ENCODE results near the gene CETN2.
"Not testable (repeated sequence)": the region's sequence is repeated elsewhere in the genome, so short reads cannot be mapped to it uniquely, and the experiment has no call there.

CETN2 gene

DNA sequence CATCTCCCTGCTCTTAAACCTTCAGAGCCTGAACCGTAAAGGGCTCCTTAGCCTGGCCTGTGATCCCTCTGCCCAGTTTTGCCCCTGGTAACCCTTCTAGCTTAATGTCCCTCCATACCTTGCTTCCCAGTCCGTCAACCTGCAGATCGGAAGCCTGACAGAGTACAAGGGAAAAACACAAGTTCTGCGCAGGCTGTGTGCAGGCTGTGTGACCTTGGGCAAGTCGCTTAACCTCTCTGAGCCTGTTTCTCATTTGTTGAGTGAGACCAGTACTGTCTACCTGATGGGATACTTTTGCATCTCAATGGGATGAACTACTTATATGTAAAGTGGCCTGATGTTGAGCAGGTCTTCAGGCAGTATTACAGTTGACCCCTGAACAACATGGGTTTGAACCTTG is 2.0 kb upstream of the CETN2 start:
- DNase-seq (ENCODE audit: low read depth in 2 of 2), result no peak

DNA sequence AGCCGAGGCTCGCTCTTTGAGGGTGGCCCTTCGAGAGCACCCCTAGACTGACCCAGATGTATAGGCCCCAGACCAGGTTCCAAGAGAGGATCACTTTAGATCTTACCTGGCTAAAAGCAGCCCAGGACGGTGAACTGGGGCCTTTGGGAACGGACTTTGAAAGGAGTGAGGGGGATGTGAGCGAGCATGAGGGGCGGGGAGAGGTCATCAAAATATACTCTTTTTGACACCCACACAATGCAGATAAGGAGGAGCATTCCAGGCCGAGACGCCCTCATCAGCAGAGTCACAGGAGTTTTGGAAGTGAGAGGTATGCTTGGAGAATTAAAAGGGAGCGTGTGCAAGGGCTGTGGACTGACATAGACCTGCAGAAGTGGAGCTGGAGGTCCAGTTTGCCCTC is 834 bp upstream of the CETN2 start:
- no peak for DNase-seq (ENCODE audit: low read depth in 2 of 2)

DNA sequence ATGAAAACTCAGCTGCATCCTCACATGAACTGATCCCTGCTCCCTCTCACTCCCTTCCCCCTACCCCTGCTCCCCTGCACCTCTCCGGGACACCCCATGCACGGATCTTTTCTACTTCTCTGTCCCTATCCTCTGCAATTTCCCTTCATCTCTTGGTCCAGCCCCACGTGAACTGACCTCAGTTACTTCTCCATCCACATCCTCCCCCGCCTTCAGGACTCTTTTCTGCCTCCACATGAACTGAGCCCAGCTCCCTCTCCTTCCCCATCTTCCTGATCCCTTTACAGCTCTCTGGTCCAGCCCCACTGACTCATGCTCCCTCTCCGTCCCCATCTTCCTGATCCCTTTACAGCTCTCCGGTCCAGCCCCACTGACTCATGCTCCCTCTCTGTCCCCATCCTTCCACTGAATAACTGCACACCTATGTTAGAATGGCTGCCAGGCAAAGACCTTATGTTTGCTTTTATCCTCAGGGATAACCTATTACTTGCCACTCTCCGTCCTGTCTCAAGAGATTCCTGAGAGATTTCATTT is 5.6 kb downstream of the CETN2 start:
- no peak for DNase-seq (ENCODE audit: low read depth in 2 of 2)

DNA sequence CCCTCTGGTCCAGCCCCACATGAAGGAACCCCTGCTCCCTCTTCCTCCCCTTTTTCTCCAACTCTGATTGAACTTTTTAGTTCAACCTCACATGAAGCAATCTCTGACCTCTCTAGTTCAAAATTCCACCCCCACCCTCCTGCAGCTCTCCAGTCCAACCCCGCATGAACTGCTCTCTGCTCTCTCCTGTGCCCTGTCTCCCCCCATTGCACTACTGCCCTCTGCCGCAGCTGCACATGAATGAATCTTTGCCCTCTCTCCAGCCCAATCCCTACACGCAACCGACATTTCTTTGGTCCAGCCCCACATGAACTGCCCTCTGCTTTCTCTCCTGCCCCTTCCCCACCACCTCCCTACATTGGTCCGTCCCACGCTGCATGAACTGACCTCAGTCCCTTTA is 6.9 kb downstream of the CETN2 start:
- no peak for DNase-seq (ENCODE audit: low read depth in 2 of 2)

DNA sequence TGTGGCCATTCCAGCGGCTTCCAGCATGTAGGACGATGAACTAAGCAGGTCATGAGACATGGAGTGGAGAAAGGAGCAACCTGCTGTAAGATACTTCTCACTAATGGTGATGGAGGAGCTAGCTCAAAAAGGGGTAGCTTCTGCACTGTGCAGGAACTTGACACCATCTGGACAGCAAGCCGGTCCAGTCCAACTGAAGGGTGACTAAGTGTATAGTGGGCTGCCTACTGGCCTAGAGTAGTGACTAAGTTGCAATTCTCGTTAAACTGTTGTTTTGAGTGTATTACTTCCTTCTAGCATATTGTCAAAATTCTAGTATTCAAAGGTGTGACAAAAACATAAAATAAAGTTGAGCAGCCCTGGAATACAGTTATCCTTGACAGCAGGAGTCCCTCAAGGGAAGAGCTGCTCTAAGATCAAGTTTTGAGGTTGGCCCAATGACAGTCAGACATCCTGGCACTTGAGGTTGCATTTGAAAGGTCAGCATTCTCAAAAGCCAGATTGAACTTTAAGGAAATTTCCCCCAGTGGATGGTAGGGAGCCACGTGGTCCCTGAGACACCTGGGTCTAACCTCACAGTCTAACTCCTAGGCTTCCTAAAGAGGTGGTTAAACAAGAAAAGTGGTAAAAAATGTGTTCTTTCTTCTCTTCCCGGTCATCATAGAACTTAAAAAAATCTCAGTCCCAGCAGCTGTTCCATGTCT is 8.0 kb downstream of the CETN2 start:
- DNase-seq (ENCODE audit: low read depth in 2 of 2), result no peak

DNA sequence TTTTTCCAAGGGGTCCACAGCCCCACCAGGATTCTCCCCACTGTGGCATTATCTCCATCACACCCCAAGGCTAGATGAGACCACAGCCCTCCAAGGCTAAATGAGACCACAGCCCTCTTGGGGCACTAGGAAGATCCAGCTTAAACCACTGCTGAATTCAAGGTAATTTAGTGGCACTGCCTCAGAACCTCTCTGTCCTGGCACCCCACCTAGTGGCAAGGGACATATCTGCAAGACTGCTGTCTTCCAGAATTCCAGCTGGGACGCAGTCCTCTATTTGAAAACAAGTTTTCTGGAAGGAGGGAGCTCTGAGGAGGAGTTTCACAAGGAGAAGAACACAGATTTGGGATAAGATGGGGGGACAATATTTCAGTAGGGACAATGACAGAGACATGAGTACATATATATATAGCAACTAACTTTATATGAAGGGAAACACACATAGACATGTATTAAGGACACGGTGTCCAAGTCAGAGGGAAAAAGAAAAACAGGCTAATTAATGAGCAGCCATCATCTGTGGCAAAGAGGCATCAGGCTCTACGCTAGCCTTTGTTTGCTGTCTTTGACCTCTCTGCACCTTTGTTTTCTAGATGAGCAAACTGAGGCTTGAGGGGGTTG is 9.3 kb downstream of the CETN2 start:
- no peak for DNase-seq (ENCODE audit: low read depth in 2 of 2)

DNA sequence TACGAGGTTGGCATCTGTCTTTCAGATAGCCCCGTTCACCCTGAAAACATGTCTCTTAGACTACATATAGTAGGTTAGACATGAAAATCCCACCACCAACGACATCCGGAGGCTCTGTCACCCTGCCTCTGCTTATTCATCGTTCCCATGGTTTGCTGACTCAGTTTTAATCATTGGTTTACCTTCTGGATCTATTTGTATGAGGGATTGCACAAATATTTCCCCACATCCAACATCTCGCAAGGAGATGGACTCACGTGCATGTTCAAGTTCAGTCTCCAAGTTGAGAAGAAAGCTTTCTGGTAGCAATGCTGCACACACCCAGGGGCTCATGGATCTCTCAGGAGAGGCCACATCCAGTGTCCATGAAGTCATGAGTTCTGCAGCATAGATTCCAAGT is 10.8 kb downstream of the CETN2 start:
- DNase-seq (ENCODE audit: low read depth in 2 of 2), result no peak

DNA sequence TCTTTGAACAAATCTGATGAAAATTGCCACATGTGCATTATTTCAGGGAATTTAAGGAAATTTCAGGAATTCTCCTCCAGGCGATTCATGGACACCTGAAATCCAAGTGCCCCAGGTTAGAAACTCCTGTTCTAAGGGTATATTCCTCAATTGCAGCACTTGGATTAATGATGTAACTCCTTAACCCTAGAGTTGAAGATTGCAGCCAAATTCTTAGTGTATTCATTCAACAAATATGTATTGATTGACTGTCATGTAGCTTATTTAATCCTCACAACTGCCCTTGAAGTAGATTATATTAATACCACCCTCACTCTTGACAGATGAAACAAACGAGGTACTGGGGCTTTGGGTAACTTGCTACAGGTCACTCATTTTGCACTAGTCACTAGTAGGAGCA is 11.3 kb downstream of the CETN2 start:
- DNase-seq (ENCODE audit: low read depth in 2 of 2), result no peak

DNA sequence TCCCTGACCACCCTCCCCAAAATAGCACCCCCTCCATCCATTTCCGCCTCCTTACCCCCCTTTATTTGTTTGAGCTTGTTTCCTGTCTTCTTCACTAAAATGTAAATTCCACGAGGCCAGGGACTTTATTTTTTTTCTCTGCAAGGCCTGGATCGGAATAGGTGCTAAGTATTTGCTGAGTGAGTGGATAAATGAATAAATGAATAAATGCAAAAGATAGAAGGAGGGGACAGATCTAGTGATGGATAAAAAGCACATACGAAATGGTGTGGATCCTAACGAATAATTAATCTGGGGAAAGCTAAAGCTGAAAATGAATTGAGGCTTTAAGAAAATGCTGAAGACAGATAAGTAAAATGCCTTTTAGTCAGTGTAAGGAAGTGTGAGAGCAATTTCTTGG is 12.2 kb downstream of the CETN2 start:
- no peak for DNase-seq (ENCODE audit: low read depth in 2 of 2)

DNA sequence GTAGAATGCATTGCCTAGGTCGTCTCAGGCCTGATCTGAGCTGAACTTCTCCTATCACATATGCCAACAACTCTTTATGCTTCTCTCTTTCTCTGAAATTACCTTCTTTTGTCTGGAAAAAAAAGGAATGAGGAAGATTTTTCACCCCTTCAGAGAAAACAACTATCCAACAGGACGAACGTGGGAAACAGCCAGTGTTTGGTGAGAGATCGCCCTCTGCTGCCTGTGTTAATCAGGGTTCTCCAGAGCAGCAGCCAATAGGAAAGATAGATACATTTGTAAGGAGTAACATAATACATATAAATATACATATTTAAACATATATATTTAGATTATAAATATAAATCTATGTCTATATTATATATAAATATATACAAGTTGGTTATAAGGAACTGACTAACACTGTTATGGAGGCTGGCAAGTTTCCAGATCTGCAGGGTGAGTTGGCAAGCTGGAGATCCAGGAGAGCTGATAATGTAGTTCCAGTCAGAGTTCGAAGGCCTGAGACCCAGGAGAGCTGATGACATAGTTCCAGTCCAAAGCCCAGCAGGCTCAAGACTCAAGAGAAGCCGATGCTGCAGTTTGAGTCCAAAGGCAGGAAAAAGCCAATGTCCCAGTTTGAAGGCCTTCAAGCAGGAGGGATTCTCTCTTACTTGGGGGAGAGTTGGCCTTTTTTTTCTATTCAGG is 13.3 kb downstream of the CETN2 start:
- DNase-seq (ENCODE audit: low read depth in 2 of 2), result no peak

DNA sequence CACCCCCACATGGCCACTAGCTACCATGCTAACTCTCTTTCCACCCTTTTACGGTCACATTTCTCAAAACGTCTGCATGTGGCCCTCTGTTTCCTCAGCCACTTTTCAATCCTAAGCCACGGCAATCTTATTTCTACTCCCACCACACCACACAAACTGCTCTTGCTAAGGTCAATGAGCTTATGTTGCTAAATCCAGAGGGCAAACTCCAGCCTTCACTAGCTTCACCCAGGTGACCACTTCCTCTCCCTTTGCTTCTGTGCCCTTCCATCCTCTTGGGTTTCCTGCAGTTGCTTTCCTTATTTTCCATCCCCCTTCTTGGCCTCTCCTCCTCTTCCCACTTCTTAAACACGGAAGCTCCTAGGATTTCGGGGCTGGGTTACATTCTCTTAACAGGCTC is 16.5 kb downstream of the CETN2 start:
- no peak for DNase-seq (ENCODE audit: low read depth in 2 of 2)

DNA sequence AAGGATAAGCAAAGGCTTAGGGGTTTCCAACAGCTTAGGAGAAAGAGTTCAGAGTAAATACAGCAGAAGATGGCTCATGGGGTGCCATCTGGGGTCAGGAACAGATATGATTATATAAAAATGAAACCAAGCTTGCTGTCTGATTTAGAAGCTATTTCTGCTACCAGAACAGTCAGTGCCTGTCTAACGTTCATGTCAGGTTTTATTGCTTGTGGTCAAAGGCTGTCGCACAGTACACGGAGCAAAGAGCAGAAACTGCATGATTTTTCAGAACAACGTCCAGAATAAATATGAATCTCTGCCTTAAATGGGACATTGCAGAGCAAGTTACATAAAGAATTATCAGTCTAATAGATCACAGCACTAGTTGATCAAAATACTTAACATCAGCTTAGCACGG is 17.4 kb downstream of the CETN2 start:
- DNase-seq (ENCODE audit: low read depth in 2 of 2), result no peak

DNA sequence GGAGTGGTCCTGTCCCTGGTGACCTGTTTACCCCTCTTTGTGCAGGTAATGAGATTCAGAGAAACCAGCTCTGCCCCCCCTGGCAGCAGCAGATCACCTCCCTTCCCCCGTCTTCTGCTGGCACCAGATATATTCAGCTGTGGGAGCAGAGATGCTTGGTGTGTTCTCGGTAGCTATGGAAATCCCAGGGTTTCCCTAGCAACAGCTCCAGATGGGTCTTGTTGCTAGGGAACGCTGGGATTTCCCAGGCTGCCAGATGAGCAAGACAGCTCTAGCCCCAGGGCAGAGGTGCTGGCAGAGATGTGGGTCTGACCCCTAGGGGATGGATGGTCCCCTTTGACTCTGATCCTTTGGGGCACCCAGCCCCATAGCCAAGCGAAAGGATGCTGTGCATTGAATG is 20.2 kb downstream of the CETN2 start:
- DNase-seq (ENCODE audit: low read depth in 2 of 2), result no peak

DNA sequence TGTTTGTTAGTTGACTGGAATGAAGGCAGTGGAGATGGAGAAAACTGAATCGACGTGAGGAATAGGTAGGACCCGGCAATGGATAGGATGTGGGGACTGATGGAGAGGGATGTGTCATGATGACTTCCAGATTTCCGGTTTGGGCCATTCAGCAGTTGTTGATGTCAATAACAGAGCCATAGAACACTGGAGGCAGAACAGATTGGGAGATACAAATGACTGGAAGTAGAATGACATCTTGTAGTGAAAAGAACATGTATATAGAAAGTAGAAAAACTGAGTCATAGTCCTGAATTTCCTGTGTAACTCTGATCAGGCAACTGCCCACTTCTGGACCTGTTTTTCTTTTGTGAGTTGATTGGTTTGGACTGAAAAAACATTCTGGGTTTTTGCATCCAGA is 24.5 kb downstream of the CETN2 start:
- no peak for DNase-seq (ENCODE audit: low read depth in 2 of 2)

DNA sequence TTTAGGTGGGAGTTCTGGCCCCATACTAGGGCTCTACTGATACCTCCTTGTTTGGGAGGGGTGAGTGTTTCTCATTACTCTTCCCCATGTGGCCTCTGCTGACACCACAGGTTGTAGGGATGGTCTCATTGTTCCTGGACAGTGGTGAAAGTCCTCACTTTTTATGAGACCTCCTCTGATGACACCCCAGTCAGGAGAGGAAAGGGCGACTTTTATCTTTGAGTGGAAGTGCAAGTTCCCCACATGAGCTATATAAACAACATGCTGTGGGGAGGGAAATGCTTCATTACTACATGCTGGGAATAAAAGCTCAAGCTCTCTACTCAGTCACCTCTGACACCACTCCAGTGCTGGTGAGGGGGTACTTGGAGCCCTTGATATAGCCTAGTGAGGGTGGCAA is 31.6 kb downstream of the CETN2 start:
- DNase-seq (ENCODE audit: low read depth in 2 of 2), result no peak

DNA sequence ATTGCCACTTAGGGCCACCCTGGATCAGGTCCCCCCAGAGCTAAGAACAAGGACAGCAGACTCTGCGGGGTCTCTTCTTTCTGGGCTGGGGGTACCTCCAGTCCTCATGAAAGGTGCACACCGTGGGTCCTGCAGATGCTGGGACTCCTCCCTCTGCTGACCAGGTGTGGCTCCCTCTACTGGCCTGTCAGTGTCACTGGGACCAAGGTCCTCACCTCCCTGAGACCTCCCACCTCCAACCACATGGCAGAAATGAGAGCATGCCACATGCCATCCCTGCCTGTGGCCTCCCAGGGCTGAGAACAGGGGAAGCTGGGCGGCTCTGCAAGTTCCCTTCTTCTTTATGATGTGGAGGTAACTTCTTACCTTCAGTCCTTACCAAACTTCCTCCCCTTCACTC is 43.5 kb downstream of the CETN2 start:
- DNase-seq (ENCODE audit: low read depth in 2 of 2), result not testable (repeated sequence)
